Activated CD4-positive, alpha-beta T cell treated with anti-CD3 and anti-CD28 coated beads, Interleukin-2, amount 10 ng/mL, durations not matched to agents 24 days and 14 days (primary cell): Measurements from ENCODE around the gene CAMSAP1. TPM values are rescaled to one million over a fixed set of nuclear protein-coding genes. Genes with fewer than 3 reads are reported as not detected.

Source experiments
- DNase-seq: peaks from one replicate; pipeline ENCODE4 v3.0.0; 2022
- H3K27ac Mint-ChIP-seq: one replicate; pipeline ENCODE4 v1.8.0; 2022; ENCODE audit warnings: mild to moderate bottlenecking, mixed read lengths
- H3K27me3 Mint-ChIP-seq: one replicate; pipeline ENCODE4 v1.8.0; 2022; ENCODE audit warnings: mixed read lengths
- H3K36me3 Mint-ChIP-seq: one replicate; pipeline ENCODE4 v1.8.0; 2022; ENCODE audit warnings: low read depth, mild to moderate bottlenecking, mixed read lengths
- H3K4me1 Mint-ChIP-seq: one replicate; pipeline ENCODE4 v1.8.0; 2021; ENCODE audit warnings: mixed read lengths
- H3K4me3 Mint-ChIP-seq: one replicate; pipeline ENCODE4 v1.8.0; 2022; ENCODE audit warnings: mild to moderate bottlenecking, moderate library complexity, mixed read lengths
- H3K9me3 Mint-ChIP-seq: one replicate; pipeline ENCODE4 v1.8.0; 2021; ENCODE audit warnings: mixed read lengths
- intact Hi-C: fragments of 100-400 bp; cut with micrococcal nuclease; formaldehyde crosslinking; loops from one replicate; pipeline ENCODE4 v1.15.1; 2023
- total RNA-seq: library from RNA; stranded (reverse); gene quantifications from 2 replicates; pipeline ENCODE4 v1.2.3, GENCODE V29; 2022

The CAMSAP1 gene
- total RNA-seq, 1 donor from 2014 or later: 49.9 TPM

- Mint-ChIP-seq H3K4me3 (no peak overlapping the region), H3K9me3 (no peaks in the 10 kb centered on the region), H3K4me1 (no peaks in the 10 kb centered on the region), H3K36me3 (no peaks in the 10 kb centered on the region), H3K27ac (no peak overlapping the region), H3K27me3 (no peaks in the 10 kb centered on the region)
- no peak for DNase-seq
- intact Hi-C loops: no loop called here
Measured at GRCh38 chr9:135789838-135790291, 117.5 kb downstream of the CAMSAP1 start.

GRCh38 chr9:135788576-135789300 lies 118.6 kb downstream of the CAMSAP1 start:
- Mint-ChIP-seq H3K36me3 (no peaks in the 10 kb centered on the region), H3K9me3 (no peaks in the 10 kb centered on the region), H3K4me3 (no peak overlapping the region), H3K4me1 (no peaks in the 10 kb centered on the region), H3K27me3 (no peaks in the 10 kb centered on the region), H3K27ac (no peak overlapping the region)
- DNase-seq: no peak
- intact Hi-C loops: no loop called here

- Mint-ChIP-seq H3K27ac (no peak overlapping the region), H3K4me1 (no peaks in the 10 kb centered on the region), H3K36me3 (no peaks in the 10 kb centered on the region), H3K27me3 (no peaks in the 10 kb centered on the region), H3K4me3 (no peak overlapping the region), H3K9me3 (no peaks in the 10 kb centered on the region)
- DNase-seq: no peak
- intact Hi-C loops: no loop called here
Measured at GRCh38 chr9:135787776-135788575, 119.4 kb downstream of the CAMSAP1 start.

- Mint-ChIP-seq H3K36me3 (no peaks in the 10 kb centered on the region), H3K27me3 (no peaks in the 10 kb centered on the region)
Measured at GRCh38 chr9:135787317-135787716, 120.0 kb downstream of the CAMSAP1 start.

GRCh38 chr9:135786146-135786690 lies 121.1 kb downstream of the CAMSAP1 start:
- H3K36me3 Mint-ChIP-seq: no peaks in the 10 kb centered on the region
- no peaks in the 10 kb centered on the region for H3K27me3 Mint-ChIP-seq
- H3K4me1 Mint-ChIP-seq: no peaks in the 10 kb centered on the region
- intact Hi-C loops: no loop called here
- no peaks in the 10 kb centered on the region for H3K9me3 Mint-ChIP-seq
- H3K27ac Mint-ChIP-seq: no peak overlapping the region
- no peak overlapping the region for H3K4me3 Mint-ChIP-seq
- DNase-seq: no peak

More at GRCh38 chr9:135787317-135787716, 120.0 kb downstream of the CAMSAP1 start:
- intact Hi-C loops: no loop called here
- no peak overlapping the region for H3K27ac Mint-ChIP-seq
- no peak overlapping the region for H3K4me3 Mint-ChIP-seq
- H3K4me1 Mint-ChIP-seq: no peaks in the 10 kb centered on the region
- DNase-seq: no peak
- H3K9me3 Mint-ChIP-seq: no peaks in the 10 kb centered on the region

- no peaks in the 10 kb centered on the region for H3K4me1 Mint-ChIP-seq
Measured at GRCh38 chr9:135785013-135785575, 122.3 kb downstream of the CAMSAP1 start.

GRCh38 chr9:135783540-135784245 lies 123.7 kb downstream of the CAMSAP1 start:
- H3K4me1 Mint-ChIP-seq: no peaks in the 10 kb centered on the region
- intact Hi-C loops: no loop called here
- no peaks in the 10 kb centered on the region for H3K36me3 Mint-ChIP-seq
- H3K9me3 Mint-ChIP-seq: no peaks in the 10 kb centered on the region
- no peaks in the 10 kb centered on the region for H3K27me3 Mint-ChIP-seq
- no peak for DNase-seq
- no peak overlapping the region for H3K27ac Mint-ChIP-seq
- H3K4me3 Mint-ChIP-seq: no peak overlapping the region

More at GRCh38 chr9:135785013-135785575, 122.3 kb downstream of the CAMSAP1 start:
- intact Hi-C loops: no loop called here
- Mint-ChIP-seq H3K27me3 (no peaks in the 10 kb centered on the region), H3K27ac (no peak overlapping the region), H3K9me3 (no peaks in the 10 kb centered on the region), H3K4me3 (no peak overlapping the region), H3K36me3 (no peaks in the 10 kb centered on the region)
- no peak for DNase-seq

GRCh38 chr9:135782946-135783345 lies 124.4 kb downstream of the CAMSAP1 start:
- no peak for DNase-seq
- no peaks in the 10 kb centered on the region for H3K9me3 Mint-ChIP-seq
- H3K36me3 Mint-ChIP-seq: no peaks in the 10 kb centered on the region
- intact Hi-C loops: no loop called here
- no peaks in the 10 kb centered on the region for H3K4me1 Mint-ChIP-seq
- no peak overlapping the region for H3K27ac Mint-ChIP-seq
- no peak overlapping the region for H3K4me3 Mint-ChIP-seq
- no peaks in the 10 kb centered on the region for H3K27me3 Mint-ChIP-seq

GRCh38 chr9:135780626-135781025 lies 126.7 kb downstream of the CAMSAP1 start:
- Mint-ChIP-seq H3K27ac (no peak overlapping the region), H3K36me3 (no peaks in the 10 kb centered on the region), H3K9me3 (no peaks in the 10 kb centered on the region), H3K4me3 (no peak overlapping the region), H3K27me3 (no peaks in the 10 kb centered on the region), H3K4me1 (no peaks in the 10 kb centered on the region)
- no peak for DNase-seq
- intact Hi-C loops: no loop called here

- Mint-ChIP-seq H3K9me3 (no peaks in the 10 kb centered on the region), H3K27me3 (no peaks in the 10 kb centered on the region), H3K27ac (no peak overlapping the region), H3K4me3 (no peak overlapping the region), H3K36me3 (no peaks in the 10 kb centered on the region), H3K4me1 (no peaks in the 10 kb centered on the region)
- DNase-seq: no peak
- intact Hi-C loops: no loop called here
Measured at GRCh38 chr9:135780086-135780485, 127.3 kb downstream of the CAMSAP1 start.

GRCh38 chr9:135779571-135779970 lies 127.8 kb downstream of the CAMSAP1 start:
- no peaks in the 10 kb centered on the region for H3K36me3 Mint-ChIP-seq
- no peaks in the 10 kb centered on the region for H3K27me3 Mint-ChIP-seq
- H3K4me3 Mint-ChIP-seq: no peak overlapping the region
- intact Hi-C loops: no loop called here
- DNase-seq: no peak
- no peak overlapping the region for H3K27ac Mint-ChIP-seq
- H3K4me1 Mint-ChIP-seq: no peaks in the 10 kb centered on the region
- no peaks in the 10 kb centered on the region for H3K9me3 Mint-ChIP-seq

- DNase-seq: no peak
- no peaks in the 10 kb centered on the region for H3K4me1 Mint-ChIP-seq
- no peaks in the 10 kb centered on the region for H3K9me3 Mint-ChIP-seq
- intact Hi-C loops: no loop called here
- no peaks in the 10 kb centered on the region for H3K36me3 Mint-ChIP-seq
- H3K27me3 Mint-ChIP-seq: no peaks in the 10 kb centered on the region
- H3K27ac Mint-ChIP-seq: no peak overlapping the region
- H3K4me3 Mint-ChIP-seq: no peak overlapping the region
Measured at GRCh38 chr9:135778421-135778820, 128.9 kb downstream of the CAMSAP1 start.

GRCh38 chr9:135777623-135778177 lies 129.6 kb downstream of the CAMSAP1 start:
- Mint-ChIP-seq H3K27me3 (no peaks in the 10 kb centered on the region), H3K27ac (no peak overlapping the region), H3K4me1 (no peaks in the 10 kb centered on the region), H3K4me3 (no peak overlapping the region), H3K36me3 (no peaks in the 10 kb centered on the region), H3K9me3 (no peaks in the 10 kb centered on the region)
- DNase-seq: no peak
- intact Hi-C loops: no loop called here
